ENCODE data around the gene ABLIM1.

DNA sequence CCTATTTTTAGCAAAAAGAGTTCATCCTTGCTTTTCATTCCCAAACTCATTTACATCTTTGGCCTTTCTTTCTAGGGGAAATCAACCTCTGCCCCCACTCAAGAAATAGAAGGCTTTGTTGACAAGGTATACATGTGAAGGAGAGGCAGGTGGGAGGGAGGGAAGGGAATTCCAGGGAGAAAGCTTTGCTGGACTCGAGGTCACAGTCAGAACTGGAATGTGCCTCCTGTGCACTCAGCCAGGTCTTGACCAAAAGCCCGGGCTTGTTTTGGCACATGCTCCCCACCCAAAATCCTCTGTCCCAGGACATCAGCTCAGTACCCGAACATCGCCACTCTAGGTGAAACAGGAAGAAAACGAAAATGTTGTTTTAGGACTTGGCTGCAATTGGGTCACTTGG is 61.3 kb downstream of the ABLIM1 start:
- TF ChIP-seq, protein P1, sequence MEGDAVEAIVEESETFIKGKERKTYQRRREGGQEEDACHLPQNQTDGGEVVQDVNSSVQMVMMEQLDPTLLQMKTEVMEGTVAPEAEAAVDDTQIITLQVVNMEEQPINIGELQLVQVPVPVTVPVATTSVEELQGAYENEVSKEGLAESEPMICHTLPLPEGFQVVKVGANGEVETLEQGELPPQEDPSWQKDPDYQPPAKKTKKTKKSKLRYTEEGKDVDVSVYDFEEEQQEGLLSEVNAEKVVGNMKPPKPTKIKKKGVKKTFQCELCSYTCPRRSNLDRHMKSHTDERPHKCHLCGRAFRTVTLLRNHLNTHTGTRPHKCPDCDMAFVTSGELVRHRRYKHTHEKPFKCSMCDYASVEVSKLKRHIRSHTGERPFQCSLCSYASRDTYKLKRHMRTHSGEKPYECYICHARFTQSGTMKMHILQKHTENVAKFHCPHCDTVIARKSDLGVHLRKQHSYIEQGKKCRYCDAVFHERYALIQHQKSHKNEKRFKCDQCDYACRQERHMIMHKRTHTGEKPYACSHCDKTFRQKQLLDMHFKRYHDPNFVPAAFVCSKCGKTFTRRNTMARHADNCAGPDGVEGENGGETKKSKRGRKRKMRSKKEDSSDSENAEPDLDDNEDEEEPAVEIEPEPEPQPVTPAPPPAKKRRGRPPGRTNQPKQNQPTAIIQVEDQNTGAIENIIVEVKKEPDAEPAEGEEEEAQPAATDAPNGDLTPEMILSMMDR (IDR thresholded peaks at IDR 0.05; ENCODE audit: insufficient read depth, low read depth, low read length), result no peak
- TF ChIP-seq EZH2 (IDR thresholded peaks at IDR 0.05; ENCODE audit: insufficient read depth, low read length), result no peak
